HT1080 (cell line): ENCODE data around the gene LRRC58. TPM values are rescaled to one million over a fixed set of nuclear protein-coding genes. Genes with fewer than 3 reads are reported as not detected.
"Not testable (repeated sequence)": the region's sequence is repeated elsewhere in the genome, so short reads cannot be mapped to it uniquely, and the experiment has no call there.

ENCODE experiments used
- DNase-seq: peaks from one replicate; pipeline ENCODE4 v3.0.0-alpha.2; 2015; ENCODE audit warnings: low read depth
- total RNA-seq: library from RNA; depleted of rRNA; stranded (reverse); fragments of >200 nt; shearing (Covaris generic); gene quantifications from 2 replicates; pipeline ENCODE4 v1.2.3, GENCODE V29; 2014

Gene LRRC58
- total RNA-seq, 1 experiment from 2014 or later = 56.3 TPM

DNA sequence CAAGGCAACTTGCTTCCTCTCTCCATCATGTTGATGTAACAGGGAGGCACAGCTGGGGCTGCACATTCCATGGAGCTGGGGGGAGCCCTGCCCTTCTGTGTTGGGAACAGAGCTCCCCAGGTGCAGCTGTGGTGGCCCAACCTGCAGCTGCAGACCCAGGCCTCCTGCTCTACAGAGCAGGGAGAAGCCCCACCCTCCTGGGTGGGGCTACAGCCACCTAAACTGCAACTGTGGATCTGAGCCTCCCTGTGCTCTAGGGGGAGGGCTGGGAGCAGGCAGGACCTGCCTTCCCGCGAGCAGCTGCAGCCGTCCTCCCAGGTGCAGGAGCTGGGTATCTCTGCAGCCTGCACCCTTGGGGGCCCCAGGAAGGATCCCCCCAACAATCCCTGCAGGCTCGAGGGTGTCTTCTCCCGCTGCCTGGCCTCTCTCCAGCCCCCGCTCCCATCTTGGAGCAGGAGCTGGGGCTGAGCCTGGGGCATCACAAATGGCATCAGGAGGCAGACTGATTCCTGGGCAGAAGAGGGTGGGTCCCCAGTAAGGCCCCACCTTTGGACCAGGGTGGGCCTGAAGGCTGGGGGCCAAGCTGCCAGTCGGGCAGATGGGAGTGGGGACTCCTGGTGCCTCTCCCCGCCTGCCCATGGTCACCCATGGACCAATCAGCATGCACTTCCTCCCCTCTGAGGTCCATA is 7.4 kb downstream of the LRRC58 start:
- DNase-seq = no peak

DNA sequence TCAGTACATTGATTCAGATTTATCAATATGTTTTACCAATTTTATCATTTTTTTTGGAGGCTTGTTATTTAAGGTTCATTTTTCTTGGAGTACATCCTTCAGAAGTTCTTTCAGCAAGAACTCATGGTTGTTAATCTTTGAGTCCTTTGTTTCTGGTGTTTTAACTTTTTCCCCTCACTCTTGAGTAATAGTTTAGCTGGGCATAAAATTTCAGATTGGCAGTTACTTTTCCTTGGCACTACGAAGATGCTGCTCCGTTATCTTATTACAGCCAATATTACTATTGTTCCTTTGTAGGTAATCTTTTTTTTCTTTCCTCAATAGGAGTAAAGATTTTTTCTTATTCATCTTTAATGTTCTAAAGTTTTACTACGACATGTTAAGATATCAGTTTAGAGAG is 9.8 kb downstream of the LRRC58 start:
- no peak for DNase-seq

DNA sequence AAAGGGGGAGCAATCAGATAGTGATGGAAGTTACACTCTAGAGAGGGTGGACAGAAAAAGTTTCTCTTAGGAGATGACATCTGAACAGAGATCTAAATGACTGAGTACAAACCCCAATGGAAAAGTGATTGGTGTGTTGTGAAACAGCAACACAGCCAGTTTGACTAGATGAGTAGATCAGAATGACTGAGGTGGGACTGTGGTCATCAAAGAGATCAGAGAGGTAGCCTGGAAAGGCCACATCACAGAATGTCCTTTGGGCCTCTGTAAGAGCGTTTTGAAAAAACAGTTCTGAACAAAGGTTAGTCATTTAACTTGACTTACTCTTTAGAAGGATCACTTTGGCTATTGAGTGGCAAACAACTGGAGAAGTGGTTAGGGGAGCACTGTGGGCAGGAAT is 10.6 kb downstream of the LRRC58 start:
- DNase-seq = no peak

DNA sequence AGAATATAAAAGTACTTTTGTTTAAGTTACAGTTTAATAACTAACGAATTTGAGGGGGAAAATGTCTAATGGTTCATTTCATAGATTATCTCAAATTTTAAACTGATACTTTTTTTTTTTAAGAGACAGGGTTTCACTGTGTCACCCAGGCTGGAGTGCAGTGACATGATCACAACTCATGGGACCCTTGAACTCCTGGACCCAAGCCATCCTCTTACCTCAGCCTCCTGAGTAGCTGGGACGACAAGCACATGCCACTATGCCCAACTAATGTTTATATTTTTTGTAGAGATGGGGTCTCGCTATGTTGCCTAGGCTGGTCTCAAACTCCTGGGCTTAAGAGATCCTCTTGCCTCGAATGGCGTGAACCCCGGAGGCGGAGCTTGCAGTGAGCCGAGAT is 16.5 kb downstream of the LRRC58 start:
- no peak for DNase-seq

DNA sequence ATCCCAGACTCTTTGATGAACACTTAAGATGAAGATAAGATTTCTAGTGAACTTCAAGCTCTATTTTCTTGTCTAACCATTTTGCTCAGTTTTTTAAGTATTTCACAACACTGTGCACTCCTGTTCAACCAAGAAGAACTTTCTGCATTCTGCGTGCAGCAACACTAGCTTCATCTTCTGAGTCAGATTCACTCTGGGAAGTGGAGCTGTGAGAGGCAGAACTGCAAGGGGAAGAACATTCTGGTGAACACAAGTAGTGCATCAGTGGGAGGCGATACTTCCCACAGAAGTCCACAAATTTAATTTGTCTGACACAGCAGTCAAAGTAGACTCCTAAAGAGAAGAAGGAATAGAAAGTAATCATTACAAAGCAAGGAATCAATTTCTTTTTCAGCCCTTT is 18.1 kb downstream of the LRRC58 start:
- DNase-seq = no peak

DNA sequence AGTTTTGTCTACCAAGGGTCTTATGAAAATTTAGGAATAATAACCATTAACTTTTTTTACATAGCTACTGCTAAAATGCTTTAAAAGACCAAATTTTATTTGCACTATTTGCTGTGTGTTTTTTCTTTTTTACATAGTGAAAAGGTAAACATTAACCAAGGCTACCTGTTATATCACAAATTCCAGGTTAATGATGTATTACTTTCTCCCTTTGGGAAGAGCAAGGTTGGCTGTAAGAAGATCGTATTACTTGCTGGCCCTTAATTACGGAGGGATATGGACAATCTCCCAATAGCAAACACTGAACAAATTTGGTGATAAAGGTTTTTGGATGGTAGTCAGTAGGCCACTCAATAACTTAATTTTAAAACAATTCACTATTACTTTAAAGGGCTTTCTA is 22.4 kb downstream of the LRRC58 start:
- no peak for DNase-seq

DNA sequence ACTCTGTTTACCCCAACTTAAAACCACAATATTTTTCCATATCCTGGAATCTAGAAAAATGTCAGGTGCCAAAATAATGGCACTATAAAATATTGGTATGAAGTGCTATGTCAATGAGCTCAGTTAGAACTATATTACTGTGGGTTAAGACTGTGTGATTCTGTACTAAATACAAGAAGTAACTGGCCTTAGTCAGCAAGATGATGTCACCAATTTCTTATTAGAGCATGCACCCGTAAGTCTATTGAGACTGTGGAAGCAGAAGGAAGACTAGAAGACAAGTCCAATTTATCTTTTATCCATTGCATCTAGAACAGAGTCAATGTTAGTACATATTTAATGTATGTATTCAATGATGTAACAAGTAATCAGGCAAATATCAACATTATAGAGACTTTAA is 25.0 kb downstream of the LRRC58 start:
- DNase-seq = no peak

DNA sequence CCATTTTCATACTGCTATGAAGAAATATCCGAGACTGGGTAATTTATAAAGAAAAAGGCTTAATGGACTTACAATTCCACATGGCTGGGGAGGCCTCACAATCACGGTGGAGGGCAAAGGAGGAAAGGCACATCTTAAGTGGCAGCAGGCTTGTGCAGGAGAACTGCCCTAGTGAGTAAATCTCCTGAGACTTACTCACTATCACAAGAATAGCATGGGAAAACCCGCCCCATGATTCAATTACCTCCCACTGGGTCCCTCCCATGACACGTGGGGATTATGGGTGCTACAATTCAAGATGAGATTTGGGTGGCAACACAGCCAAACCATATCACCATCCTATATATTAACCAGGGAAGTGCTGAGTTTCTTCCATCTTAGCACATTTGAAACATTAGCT is 25.4 kb downstream of the LRRC58 start:
- not testable (repeated sequence) for DNase-seq

DNA sequence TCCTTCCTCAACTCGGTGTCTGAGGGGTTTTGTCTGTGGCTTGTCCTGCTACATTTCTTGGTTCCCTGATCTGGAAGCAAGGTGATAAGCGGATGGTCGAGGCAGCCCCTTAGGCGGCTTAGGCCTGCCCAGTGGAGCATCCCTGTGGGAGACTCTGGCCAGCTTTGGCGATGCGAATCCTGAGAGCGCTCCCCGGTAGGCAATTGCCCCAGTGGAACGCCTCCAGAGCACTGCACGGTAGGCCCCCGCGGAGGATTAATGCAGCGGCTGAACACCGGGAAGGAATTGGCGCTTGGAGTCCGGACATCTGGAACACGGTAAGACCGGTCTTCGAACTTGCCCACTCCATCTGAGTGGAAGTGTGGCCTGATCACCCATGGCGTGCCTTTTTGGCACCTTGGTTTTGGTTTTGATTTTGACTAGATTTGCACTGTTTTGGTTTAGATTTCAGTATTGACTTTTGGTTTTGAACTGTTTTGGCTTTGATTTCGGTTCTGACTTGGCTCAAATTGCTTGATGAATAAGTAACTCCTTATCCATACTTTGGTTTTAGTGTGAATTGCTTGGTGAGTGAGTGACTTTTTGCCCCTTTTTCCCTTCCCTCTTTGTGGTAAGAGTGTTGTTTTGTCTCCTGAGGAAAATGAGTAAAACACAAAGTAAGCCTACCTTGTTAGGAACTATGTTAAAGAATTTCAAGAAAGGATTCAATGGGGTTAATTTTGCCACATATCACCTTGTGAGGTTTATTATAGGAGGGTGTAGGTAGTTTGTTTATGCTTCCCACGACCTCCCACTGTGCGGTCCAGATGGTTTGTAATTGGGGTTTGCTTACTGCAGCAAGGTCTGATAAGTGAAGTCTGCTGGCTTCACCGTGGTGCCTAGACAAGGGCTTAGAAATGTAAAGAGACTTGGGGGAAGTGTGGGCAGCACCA is 37.0 kb downstream of the LRRC58 start:
- DNase-seq = no peak

DNA sequence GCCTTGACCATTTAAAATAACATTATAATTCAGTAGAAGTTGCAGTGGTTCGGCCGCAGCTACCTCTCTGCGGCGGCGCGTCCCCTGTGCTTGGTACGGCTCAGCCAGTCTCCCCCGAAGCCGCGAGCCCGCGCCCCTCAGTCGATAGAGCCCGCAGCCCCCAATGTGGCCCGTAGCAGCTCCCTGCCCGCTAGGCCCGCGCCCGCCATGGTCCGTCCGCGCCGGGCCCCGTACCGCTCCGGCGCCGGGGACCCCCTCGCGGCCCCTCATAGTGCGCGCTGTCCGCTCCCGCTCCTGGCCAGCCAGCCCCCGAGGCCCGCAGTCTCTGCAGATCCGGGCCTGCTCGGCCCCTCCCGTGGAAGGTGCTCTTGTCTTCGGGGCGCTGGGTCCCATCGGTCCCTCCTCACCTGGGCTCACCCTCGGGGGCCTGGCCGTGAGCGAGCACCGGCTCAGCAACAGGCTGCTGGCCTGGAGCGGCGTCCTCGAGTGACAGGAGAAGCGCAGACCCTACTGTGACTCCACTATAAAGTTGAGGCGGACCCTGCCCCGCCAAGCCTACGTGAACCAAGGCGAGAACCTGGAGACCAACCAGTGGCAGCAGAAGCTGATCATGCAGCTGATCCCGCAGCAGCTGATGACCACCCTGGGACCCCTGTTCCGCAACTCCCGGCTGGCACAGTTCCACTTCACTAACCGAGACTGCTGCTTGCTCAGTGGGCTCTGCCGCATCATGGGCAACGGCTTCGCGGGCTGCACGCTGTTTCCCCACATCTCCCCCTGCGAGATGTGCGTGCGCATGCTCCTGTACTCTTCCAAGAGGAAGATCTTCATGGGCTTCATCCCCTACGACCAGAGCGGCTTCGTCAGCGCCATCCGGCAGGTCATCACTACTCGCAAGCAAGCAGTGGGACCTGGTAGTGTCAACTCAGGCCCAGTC is 42.4 kb downstream of the LRRC58 start:
- DNase-seq = no peak

DNA sequence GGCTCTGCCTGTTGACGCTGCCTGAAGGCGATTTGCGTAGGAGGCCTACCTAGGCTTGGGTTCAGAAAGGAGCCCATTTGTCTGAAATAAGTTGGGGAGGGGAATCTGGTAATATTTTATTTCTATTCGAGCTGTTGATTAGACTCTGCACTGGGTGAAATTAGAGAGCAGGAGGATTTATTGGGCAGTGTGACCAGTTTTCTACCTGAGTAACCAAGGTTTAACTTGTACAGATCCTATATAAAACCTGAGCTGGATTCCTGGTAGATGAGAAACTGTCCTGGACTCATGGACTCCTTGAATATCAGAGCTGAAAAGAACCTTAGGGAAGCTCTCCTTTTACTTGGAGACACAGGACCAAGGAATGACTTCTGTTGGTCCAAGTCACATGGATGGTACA is 44.5 kb downstream of the LRRC58 start:
- no peak for DNase-seq

DNA sequence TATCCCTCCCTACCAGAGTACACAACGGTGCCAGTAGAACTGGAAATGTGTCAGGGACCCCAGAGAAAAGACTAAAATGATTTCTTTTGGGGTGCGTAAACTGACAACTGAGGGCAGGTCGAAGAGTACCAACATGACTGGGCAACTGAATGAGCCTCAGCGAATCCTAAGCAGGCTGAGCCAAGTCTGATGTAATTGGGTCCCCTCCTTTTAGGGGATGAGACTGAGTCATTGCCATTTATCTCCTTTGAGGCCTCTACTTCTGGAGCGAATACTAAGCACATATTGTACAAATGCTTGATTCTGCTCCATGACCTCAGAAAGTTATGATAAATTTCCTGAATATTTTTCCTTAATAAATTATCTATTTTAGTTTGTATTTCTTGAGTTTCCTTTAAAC is 46.8 kb downstream of the LRRC58 start:
- no peak for DNase-seq

DNA sequence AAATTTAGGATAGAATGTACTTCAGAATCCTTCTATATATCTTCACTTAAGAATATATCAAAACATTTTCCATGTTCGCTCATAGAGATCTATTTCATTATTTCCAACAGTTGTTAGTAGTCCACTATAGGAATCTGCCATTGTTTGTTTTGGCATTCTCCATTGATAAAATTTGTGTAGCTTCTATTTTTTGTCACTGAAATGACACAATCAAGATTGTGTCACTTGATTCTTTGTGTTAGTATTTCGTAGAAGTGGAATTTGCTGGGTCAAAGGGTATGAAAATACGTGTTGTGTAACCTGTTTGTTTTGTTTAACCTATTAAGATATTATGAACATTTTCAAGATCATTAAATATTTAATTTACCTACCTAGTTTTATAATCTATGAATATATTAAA is 48.2 kb downstream of the LRRC58 start:
- DNase-seq = no peak

DNA sequence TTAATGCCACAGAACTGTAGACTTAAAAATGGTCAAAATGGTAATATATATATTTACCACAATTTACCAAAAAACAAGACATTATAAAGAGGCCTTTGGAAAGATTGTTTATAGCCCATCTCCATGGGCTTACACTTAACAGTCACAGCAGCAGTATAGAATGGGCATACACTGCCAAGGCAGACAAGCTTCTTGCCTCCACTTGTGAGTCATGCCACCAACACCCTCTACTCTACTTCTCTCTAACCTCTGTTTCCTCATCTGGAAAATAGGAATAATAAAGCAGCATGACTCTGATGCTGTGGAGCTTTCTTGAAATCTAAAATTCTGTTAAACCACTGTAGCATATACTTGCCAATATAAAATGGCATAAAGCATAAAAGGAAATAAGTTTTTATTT is 49.8 kb downstream of the LRRC58 start:
- peak; percentile 40 for DNase-seq

DNA sequence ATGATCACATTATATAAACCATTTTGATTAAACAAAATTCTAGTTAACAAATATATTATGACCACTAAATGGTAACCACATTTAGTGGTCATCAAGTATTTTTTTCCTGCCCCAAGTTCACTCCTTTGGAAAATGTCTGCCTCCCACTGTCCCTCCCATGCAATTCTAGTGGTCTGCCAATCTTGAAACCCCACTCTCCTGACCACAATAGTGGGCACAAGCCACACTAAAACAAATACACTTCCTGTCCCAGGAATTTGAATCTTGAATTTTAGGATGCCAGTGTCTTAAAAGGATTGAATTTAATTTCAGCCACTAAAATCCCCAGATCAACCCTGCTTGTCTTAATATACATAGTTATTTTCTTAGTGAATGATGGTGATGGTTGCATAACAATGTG is 50.2 kb downstream of the LRRC58 start:
- no peak for DNase-seq

DNA sequence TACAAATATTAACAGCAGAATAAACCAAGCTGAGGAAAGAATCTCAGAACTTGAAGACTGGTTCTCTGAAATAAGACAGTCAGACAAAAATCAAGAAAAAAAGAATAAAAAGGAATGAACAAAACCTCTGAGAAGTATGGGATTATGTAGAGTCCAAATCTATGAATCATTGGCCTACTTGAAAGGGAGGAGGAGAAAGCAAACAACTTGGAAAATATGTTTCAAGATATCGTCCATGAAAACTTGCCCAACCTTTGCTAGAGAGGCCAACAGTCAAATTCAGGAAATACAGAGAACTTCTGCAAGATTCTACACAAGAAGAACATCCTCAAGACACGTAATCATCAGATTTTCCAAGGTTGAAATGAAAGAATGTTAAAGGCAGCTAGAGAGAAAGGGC is 57.6 kb downstream of the LRRC58 start:
- not testable (repeated sequence) for DNase-seq

DNA sequence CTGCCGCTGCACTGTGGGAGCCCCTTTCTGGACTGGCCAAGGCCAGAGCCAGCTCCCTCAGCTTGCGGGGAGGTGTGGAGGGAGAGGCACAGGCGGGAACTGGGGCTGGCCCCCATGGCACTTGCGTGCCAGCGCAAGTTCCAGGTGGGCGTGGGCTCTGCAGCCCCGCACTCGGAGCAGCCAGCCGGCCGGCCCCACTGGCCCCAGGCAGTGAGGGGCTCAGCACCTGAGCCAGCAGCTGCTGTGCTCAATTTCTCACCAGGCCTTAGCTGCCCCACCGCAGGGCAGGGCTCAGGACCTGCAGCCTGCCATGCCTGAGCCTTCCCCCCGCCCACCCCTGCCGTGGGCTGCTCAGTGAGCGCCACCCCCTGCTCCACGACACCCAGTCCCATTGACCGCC is 59.5 kb downstream of the LRRC58 start:
- DNase-seq = no peak

DNA sequence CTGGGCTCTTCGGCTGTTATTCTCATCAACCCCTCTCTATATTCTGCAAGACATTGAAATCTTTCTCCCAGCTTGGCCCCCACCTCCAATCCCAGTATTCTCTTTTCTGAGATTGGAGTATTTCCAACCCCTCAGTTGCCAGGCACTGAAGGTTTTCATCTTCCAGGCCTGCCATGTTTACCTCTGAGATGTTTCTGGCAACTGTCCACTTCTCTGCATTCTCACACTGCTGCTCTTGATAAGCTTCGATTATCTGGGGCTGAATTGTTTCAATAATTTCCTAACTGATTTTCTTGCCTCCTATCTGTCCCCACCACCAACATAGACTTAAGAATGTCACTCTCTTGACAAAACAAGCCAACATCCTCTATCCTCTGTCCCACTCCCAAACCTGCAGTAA is 62.7 kb downstream of the LRRC58 start:
- no peak for DNase-seq

DNA sequence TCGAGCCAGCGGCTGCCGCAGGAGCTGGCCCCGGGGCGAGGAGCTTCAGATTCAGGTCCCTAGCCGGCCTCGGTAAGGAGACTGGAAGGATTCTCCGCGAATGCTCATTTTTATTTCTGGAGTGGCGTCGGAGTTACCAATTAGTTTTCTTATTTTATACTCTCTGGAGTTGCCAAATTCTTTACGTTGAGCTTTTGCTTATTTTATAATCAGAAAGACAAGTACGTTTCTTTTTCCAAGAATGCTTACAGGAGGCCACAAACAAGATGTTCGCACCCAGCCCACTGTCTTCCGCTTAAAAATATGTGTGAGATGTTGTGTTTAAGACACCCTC is 63.7 kb downstream of the LRRC58 start:
- no peak for DNase-seq

DNA sequence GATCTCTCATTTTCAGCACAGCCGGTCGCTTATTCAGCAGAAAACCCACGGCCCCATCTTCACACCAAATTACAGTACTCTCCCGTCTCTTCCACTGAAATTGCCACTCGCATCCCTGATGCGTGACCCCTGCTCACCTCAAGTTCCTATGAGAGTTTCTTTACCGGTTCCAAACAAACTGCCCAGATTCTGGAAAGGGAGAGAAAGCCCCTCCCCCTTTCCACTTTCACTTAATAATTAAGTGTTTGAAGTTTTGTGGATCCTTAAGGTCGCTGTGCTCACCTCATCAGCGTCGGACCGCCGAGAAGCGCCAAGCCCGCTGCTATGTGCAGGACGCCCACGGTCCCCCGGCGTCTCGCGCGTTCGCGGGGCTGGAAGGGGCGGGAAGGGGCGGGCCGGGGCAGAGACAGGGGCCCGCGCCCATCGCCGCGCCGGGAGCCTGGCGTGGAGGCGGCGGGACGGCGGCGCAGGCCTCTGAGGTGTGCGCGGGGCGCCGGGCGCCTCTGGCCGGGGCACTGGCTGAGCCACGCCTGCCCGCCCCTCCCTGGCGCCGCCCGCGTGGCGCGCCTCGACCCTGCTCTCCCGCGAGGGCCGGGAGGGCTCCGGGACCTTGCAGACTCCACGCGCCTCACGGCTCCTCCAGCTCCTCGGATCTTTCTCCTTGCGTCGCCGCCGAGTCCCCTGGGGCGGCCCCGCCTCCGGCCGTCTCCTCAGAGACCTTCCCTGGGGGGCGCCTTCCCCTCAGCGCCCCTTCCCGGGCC is 64.2 kb downstream of the LRRC58 start, which contains the start of gene GPR156:
Gene GPR156 (minus strand): TSS at position 476 of the 761 bp plus-strand sequence. CDS start 41,124 bp downstream, outside the sequence.
- no peak for DNase-seq

DNA sequence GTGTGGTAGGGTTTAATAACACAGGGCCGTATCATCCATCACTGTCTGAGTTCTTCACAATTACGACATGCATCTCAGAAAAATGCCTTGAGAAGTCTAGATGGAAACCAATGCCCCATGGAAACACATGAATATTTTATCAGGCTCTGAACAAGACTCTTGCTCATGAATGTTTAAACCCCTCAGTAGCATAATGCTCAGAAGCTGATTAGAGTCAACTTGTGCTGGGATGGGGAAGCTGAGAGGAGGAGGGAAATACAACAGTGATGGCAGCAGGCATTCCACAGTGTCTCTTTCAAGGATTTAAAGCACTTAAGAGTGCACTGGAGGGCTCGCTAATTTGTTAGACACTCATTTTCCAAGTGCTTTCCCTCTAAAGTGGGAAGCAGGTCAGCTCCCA is 67.9 kb downstream of the LRRC58 start:
- DNase-seq = no peak
